HepG2 (cell line): ENCODE results near the gene FBXO28. TPM values are rescaled to one million over a fixed set of nuclear protein-coding genes. Genes with fewer than 3 reads are reported as not detected.

ENCODE experiments used
- CEBPB ChIP-seq: IDR thresholded peaks from 2 replicates; pipeline ENCODE4 v1.6.1; 2011; ENCODE audit warnings: low read depth, low read length, improper control_type of control experiment, borderline replicate concordance
- DMTF1 ChIP-seq: sonication (generic); formaldehyde crosslinking; IDR thresholded peaks from 2 replicates; pipeline ENCODE4 v1.4.0; 2020; ENCODE audit warnings: mild to moderate bottlenecking, missing genetic modification reagents
- SOX6 ChIP-seq, 2 experiments: fragments of 450-650 bp in 1 of 2; sonication (generic) in 1 of 2; formaldehyde crosslinking in 1 of 2; IDR thresholded peaks; 2 replicates each; pipeline versions ENCODE4 v1.4.0 to v1.6.1; 2017 to 2020; ENCODE audit warnings: antibody characterized with exemption in 1 of 2, mild to moderate bottlenecking in 1 of 2, missing genetic modification reagents in 1 of 2
- TBX2 ChIP-seq: sonication (generic); formaldehyde crosslinking; IDR thresholded peaks from 2 replicates; pipeline ENCODE4 v1.5.0; 2020; ENCODE audit warnings: missing genetic modification reagents, mild to moderate bottlenecking, borderline replicate concordance
- ZBTB14 ChIP-seq: sonication (generic); formaldehyde crosslinking; IDR thresholded peaks from 2 replicates; pipeline ENCODE4 v1.4.0; 2020; ENCODE audit warnings: missing genetic modification reagents
- ZMYM2 ChIP-seq: sonication (generic); formaldehyde crosslinking; IDR thresholded peaks from 2 replicates; pipeline ENCODE4 v1.8.0; 2022; ENCODE audit warnings: mild to moderate bottlenecking, missing genetic modification reagents
- ZMYM3 ChIP-seq: sonication (generic); formaldehyde crosslinking; IDR thresholded peaks from 2 replicates; pipeline ENCODE4 v1.5.1; 2020; ENCODE audit warnings: mild to moderate bottlenecking, missing genetic modification reagents
- ZNF230 ChIP-seq: sonication (generic); formaldehyde crosslinking; IDR thresholded peaks from 2 replicates; pipeline ENCODE4 v1.4.0; 2020; ENCODE audit warnings: mild to moderate bottlenecking, missing genetic modification reagents
- ZNF383 ChIP-seq: sonication (generic); formaldehyde crosslinking; IDR thresholded peaks from 2 replicates; pipeline ENCODE4 v1.4.0; 2020; ENCODE audit warnings: missing genetic modification reagents, mild to moderate bottlenecking, borderline replicate concordance
- ZNF430 ChIP-seq: sonication (generic); formaldehyde crosslinking; IDR thresholded peaks from 2 replicates; pipeline ENCODE4 v1.9.0; 2021; ENCODE audit warnings: mild to moderate bottlenecking, missing genetic modification reagents
- ZNF747 ChIP-seq: sonication (generic); formaldehyde crosslinking; IDR thresholded peaks from 2 replicates; pipeline ENCODE4 v1.8.1; 2023; ENCODE audit warnings: missing genetic modification reagents, mild to moderate bottlenecking, borderline replicate concordance
- ZNF768 ChIP-seq: sonication (generic); formaldehyde crosslinking; IDR thresholded peaks from 2 replicates; pipeline ENCODE4 v1.4.0; 2020; ENCODE audit warnings: missing genetic modification reagents
- ZNF772 ChIP-seq: sonication (generic); formaldehyde crosslinking; IDR thresholded peaks from 2 replicates; pipeline ENCODE4 v1.5.0; 2020; ENCODE audit warnings: mild to moderate bottlenecking, missing genetic modification reagents
- polyA plus RNA-seq, 8 experiments: library from polyadenylated mRNA; depleted of rRNA in 3 of 8; stranded (reverse) in 7 of 8; unstranded in 1 of 8; fragments of >200 nt; fragmentation: Illumina TruSeq in 4 of 8; extraction: Trizol in 4 of 8; gene quantifications; 2 replicates each; pipeline versions ENCODE4 v1.2.1 to v1.2.3, GENCODE V29; 2011 to 2016; ENCODE audit warnings: low read depth in 4 of 8, missing spikeins in 1 of 8, mixed read lengths in 1 of 8; ENCODE audit not compliant: insufficient read depth in 1 of 8
- total RNA-seq, 5 experiments: library from RNA; depleted of rRNA; stranded (reverse); fragments of >200 nt; fragmentation: Illumina TruSeq; extraction: Trizol; gene quantifications; 2 replicates each; pipeline ENCODE4 v1.2.3, GENCODE V29; 2016; ENCODE audit warnings: low read depth in 1 of 5

FBXO28 gene
- total and polyA plus RNA-seq, 2 of the 13 experiments (the other 11 are each of a cell fraction or from before 2014, with no cell fraction given), result 8.5 to 29.1 TPM

GRCh38 chr1:224182057-224182865 is 68.3 kb downstream of the FBXO28 start (continued):
- peak; percentile 60 for TF ChIP-seq ZNF772 (CRISPR knock-in tag)
- peak; percentile 6; the same call in 1 of the 2 replicates for TF ChIP-seq ZNF430 (CRISPR knock-in tag)
- TF ChIP-seq ZNF230 (CRISPR knock-in tag), result no peak
- TF ChIP-seq TBX2 (CRISPR knock-in tag), result peak; percentile 1; the same call in 1 of the 2 replicates
- no peak for TF ChIP-seq DMTF1 (CRISPR knock-in tag)
- 0 out of 2 replicates have a peak, but pooled peaks have one; percentile 6 for TF ChIP-seq ZNF383
- no peak for TF ChIP-seq SOX6 (IDR thresholded peaks at IDR 0.05)
- 0 out of 2 replicates have a peak, but pooled peaks have one; percentile 3 for TF ChIP-seq SOX6 (CRISPR knock-in tag; IDR thresholded peaks at IDR 0.05)
- TF ChIP-seq ZBTB14 (CRISPR knock-in tag), result peak; percentile 59; the same call in 1 of the 2 replicates
- 0 out of 2 replicates have a peak, but pooled peaks have one; percentile 26 for TF ChIP-seq ZMYM2 (CRISPR knock-in tag)
- 0 out of 2 replicates have a peak, but pooled peaks have one; percentile 50 for TF ChIP-seq ZNF747 (CRISPR knock-in tag)
- TF ChIP-seq CEBPB, result peak; percentile 72; the same call in 1 of the 2 replicates
- 0 out of 2 replicates have a peak, but pooled peaks have one; percentile 15 for TF ChIP-seq ZMYM3 (CRISPR knock-in tag)
- no peak for TF ChIP-seq ZNF768 (CRISPR knock-in tag)
